ENCODE data around the gene NFATC1. TPM values are rescaled to one million over a fixed set of nuclear protein-coding genes. Genes with fewer than 3 reads are reported as not detected.

NFATC1 gene
- polyA plus RNA-seq, 1 experiment, result 0.73 TPM

GRCh38 chr18:79507546-79508480 is 112.1 kb downstream of the NFATC1 start:
- TF ChIP-seq CTCF (IDR thresholded peaks at IDR 0.05; ENCODE audit: low read depth, low read length), result no peak
- no peak for DNase-seq (ENCODE audit: low read depth, low spot score)
- CTCF ChIA-PET, result no interaction called here
- POLR2A ChIA-PET, result no interaction called here
- H3K4me3 ChIP-seq (ENCODE audit: low read depth, low read length), result peak overlapping the region; percentile 38
- H3K9me3 ChIP-seq (ENCODE audit: control insufficient read depth, insufficient read depth, low read length), result peaks cover 24% of the 10 kb centered on the region
- H3K27me3 ChIP-seq (ENCODE audit: control insufficient read depth, insufficient read depth, low read length), result peaks cover 9% of the 10 kb centered on the region
- H3K27ac ChIP-seq (ENCODE audit: low read depth, low read length), result no peak overlapping the region

GRCh38 chr18:79508565-79509535 is 113.1 kb downstream of the NFATC1 start:
- no peak overlapping the region for H3K4me3 ChIP-seq (ENCODE audit: low read depth, low read length)
- peaks cover 9% of the 10 kb centered on the region for H3K27me3 ChIP-seq (ENCODE audit: control insufficient read depth, insufficient read depth, low read length)
- peaks cover 34% of the 10 kb centered on the region for H3K9me3 ChIP-seq (ENCODE audit: control insufficient read depth, insufficient read depth, low read length)
- POLR2A ChIA-PET, result no interaction called here
- H3K27ac ChIP-seq (ENCODE audit: low read depth, low read length), result no peak overlapping the region
- no peak for DNase-seq (ENCODE audit: low read depth, low spot score)
- no peak for TF ChIP-seq CTCF (IDR thresholded peaks at IDR 0.05; ENCODE audit: low read depth, low read length)
- CTCF ChIA-PET, result no interaction called here

- Histone ChIP-seq H3K4me3 (ENCODE audit: low read depth, low read length) (no peak overlapping the region), H3K27me3 (ENCODE audit: control insufficient read depth, insufficient read depth, low read length) (peaks cover 9% of the 10 kb centered on the region), H3K9me3 (ENCODE audit: control insufficient read depth, insufficient read depth, low read length) (peaks cover 35% of the 10 kb centered on the region), H3K27ac (ENCODE audit: low read depth, low read length) (no peak overlapping the region)
- ChIA-PET CTCF (no interaction called here), POLR2A (no interaction called here)
- no peak for DNase-seq (ENCODE audit: low read depth, low spot score)
- no peak for TF ChIP-seq CTCF (IDR thresholded peaks at IDR 0.05; ENCODE audit: low read depth, low read length)
These were observed 113.8 kb downstream of the NFATC1 start for GRCh38 chr18:79509536-79509930.

GRCh38 chr18:79510046-79510685 is 114.4 kb downstream of the NFATC1 start:
- H3K27me3 ChIP-seq (ENCODE audit: control insufficient read depth, insufficient read depth, low read length), result peaks cover 9% of the 10 kb centered on the region
- ChIA-PET POLR2A (no interaction called here), CTCF (no interaction called here)
- H3K27ac ChIP-seq (ENCODE audit: low read depth, low read length), result no peak overlapping the region
- H3K9me3 ChIP-seq (ENCODE audit: control insufficient read depth, insufficient read depth, low read length), result peaks cover 35% of the 10 kb centered on the region
- no peak for TF ChIP-seq CTCF (IDR thresholded peaks at IDR 0.05; ENCODE audit: low read depth, low read length)
- no peak overlapping the region for H3K4me3 ChIP-seq (ENCODE audit: low read depth, low read length)
- DNase-seq (ENCODE audit: low read depth, low spot score), result no peak
